SK-N-SH treated with all-trans-retinoic acid at 6 μM for 48 hours (cell line): ENCODE results near the gene MOK.

Experiments
- ZFP3 ChIP-seq: fragments of 250-450 bp; sonication (Bioruptor Pico); IDR thresholded peaks from 2 replicates; pipeline ENCODE4 v1.5.0; 2020; ENCODE audit warnings: mild to moderate bottlenecking, moderate library complexity
- ZFP30 ChIP-seq: fragments of 450-650 bp; formaldehyde crosslinking; IDR thresholded peaks from 2 replicates; pipeline ENCODE4 v1.5.0; 2022; ENCODE audit warnings: mild to moderate bottlenecking, moderate library complexity
- ZNF565 ChIP-seq: fragments of 450-650 bp; formaldehyde crosslinking; conservative IDR thresholded peaks from 2 replicates; pipeline ENCODE4 v1.5.0; 2020; ENCODE audit warnings: low read depth, mild to moderate bottlenecking, moderate library complexity
- ZNF8 ChIP-seq: fragments of 450-650 bp; formaldehyde crosslinking; IDR thresholded peaks from 2 replicates; pipeline ENCODE4 v1.5.0; 2020; ENCODE audit warnings: mild to moderate bottlenecking, moderate library complexity
- TF ChIP-seq, protein P1 (sequence below): fragments of 250-450 bp; sonication (Bioruptor Pico); IDR thresholded peaks from 2 replicates; pipeline ENCODE4 v1.5.0; 2020; ENCODE audit warnings: mild to moderate bottlenecking, moderate library complexity

DNA sequence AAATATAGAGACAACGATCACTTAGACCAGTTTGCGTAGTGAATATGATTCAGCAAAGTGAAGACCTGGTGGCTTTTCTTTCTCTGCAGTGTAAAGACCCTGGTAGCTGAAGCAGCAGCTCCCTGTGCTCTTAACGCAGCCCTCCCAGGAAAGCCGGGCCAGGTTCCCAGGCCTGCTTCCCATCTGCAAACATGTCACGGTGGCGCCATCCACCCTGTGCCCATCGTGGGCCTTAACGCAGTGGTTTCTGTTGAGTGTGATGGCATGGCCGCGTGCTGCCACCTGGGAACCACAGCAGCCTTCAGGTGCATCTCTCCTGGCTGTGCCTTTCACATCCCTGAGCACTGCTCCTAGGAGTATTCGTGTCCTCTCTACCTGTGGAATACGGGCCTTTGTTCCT is 93.7 kb downstream of the MOK start:
- TF ChIP-seq ZNF8: no peak
- no peak for TF ChIP-seq ZFP3
- TF ChIP-seq ZFP30 (CRISPR knock-in tag): no peak
- no peak for TF ChIP-seq ZNF565 (CRISPR knock-in tag)
- TF ChIP-seq, protein P1, sequence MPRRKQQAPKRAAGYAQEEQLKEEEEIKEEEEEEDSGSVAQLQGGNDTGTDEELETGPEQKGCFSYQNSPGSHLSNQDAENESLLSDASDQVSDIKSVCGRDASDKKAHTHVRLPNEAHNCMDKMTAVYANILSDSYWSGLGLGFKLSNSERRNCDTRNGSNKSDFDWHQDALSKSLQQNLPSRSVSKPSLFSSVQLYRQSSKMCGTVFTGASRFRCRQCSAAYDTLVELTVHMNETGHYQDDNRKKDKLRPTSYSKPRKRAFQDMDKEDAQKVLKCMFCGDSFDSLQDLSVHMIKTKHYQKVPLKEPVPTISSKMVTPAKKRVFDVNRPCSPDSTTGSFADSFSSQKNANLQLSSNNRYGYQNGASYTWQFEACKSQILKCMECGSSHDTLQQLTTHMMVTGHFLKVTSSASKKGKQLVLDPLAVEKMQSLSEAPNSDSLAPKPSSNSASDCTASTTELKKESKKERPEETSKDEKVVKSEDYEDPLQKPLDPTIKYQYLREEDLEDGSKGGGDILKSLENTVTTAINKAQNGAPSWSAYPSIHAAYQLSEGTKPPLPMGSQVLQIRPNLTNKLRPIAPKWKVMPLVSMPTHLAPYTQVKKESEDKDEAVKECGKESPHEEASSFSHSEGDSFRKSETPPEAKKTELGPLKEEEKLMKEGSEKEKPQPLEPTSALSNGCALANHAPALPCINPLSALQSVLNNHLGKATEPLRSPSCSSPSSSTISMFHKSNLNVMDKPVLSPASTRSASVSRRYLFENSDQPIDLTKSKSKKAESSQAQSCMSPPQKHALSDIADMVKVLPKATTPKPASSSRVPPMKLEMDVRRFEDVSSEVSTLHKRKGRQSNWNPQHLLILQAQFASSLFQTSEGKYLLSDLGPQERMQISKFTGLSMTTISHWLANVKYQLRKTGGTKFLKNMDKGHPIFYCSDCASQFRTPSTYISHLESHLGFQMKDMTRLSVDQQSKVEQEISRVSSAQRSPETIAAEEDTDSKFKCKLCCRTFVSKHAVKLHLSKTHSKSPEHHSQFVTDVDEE (CRISPR knock-in tag): no peak
